Upper lobe of left lung (tissue), 6 donors: ENCODE measurements around the gene TVP23C. TPM values are rescaled to one million over a fixed set of nuclear protein-coding genes. Genes with fewer than 3 reads are reported as not detected.
A peak's percentile ranks its signal among the peaks of the same experiment; 100 is the strongest.
"Not testable (repeated sequence)": the region's sequence is repeated elsewhere in the genome, so short reads cannot be mapped to it uniquely, and the experiment has no call there.

ENCODE experiments used
- ATAC-seq, 2 donors: fragments of 200-7000 bp; cut with Tn5 transposase; one replicate each; pipeline ENCODE4 v1.9.1; 2022; ENCODE audit warnings: mild to moderate bottlenecking in 2 of 2, moderate library complexity in 2 of 2; ENCODE audit not compliant: low FRiP score in 2 of 2
- DNase-seq, 2 donors: peaks; one replicate each; pipeline ENCODE4 v3.0.0-alpha.2; 2019 to 2020
- H3K27ac ChIP-seq, 4 donors: fragments of 200-600 bp; sonication (generic); one replicate each; pipeline ENCODE4 v1.5.1; 2016 to 2019
- H3K27me3 ChIP-seq, 4 donors: fragments of 200-600 bp; sonication (generic); one replicate each; pipeline ENCODE4 v1.5.1; 2017 to 2019
- H3K36me3 ChIP-seq, 4 donors: fragments of 200-600 bp; sonication (generic); one replicate each; pipeline ENCODE4 v1.5.1; 2016 to 2019
- H3K4me1 ChIP-seq, 4 donors: fragments of 200-600 bp; sonication (generic); one replicate each; pipeline ENCODE4 v1.5.1; 2018 to 2019
- H3K4me3 ChIP-seq, 4 donors: fragments of 200-600 bp; sonication (generic); one replicate each; pipeline ENCODE4 v1.5.1; 2017 to 2019; ENCODE audit warnings: mild to moderate bottlenecking in 2 of 4, moderate library complexity in 1 of 4
- H3K9me3 ChIP-seq, 4 donors: fragments of 200-600 bp; sonication (generic); one replicate each; pipeline ENCODE4 v1.5.1; 2018 to 2019
- EP300 ChIP-seq, 4 donors: sonication (generic); formaldehyde crosslinking; IDR thresholded peaks; one replicate each; pipeline ENCODE4 v1.5.1; 2017; ENCODE audit warnings: antibody characterized with exemption in 4 of 4, control low read depth in 2 of 4
- POLR2A ChIP-seq, 4 donors: fragments of 450-650 bp; IDR thresholded peaks; one replicate each; pipeline ENCODE4 v1.5.1; 2016 to 2017; ENCODE audit warnings: antibody characterized with exemption in 4 of 4, mild to moderate bottlenecking in 2 of 4
- POLR2AphosphoS5 ChIP-seq, 2 donors: sonication (generic); formaldehyde crosslinking; IDR thresholded peaks; one replicate each; pipeline ENCODE4 v1.5.1; 2017; ENCODE audit warnings: antibody characterized with exemption in 2 of 2
- WGBS, 2 donors: methylation state at CpG; one replicate each; pipeline ENCODE4 v1.1.5; 2017 to 2018; 5-methylcytosine and 5-hydroxymethylcytosine counted together
- total RNA-seq, 6 donors: library from RNA; depleted of rRNA in 4 of 6; stranded (reverse); fragments of >200 nt in 4 of 6; gene quantifications; one replicate each; pipeline versions ENCODE4 v1.1.0 to v1.2.1, GENCODE V29; 2016 to 2021
- TF ChIP-seq, protein P1 (sequence below), 6 experiments: fragments of 450-650 bp in 4 of 6; fragments of 200-600 bp in 2 of 6; sonication (generic) in 2 of 6; IDR thresholded peaks; one replicate each; pipeline ENCODE4 v1.5.1; 2016 to 2019; ENCODE audit warnings: antibody characterized with exemption in 6 of 6
- donor health status: DM: no; HTN: no; CAD: no; lungs with moderate emphysema.
- donor health status: DM: no; HTN: yes; CAD: no; lungs with severe emphysema.

The TVP23C gene
- total RNA-seq, 6 donors from 2014 or later: 15.3 to 54.0 (median 17.4) TPM

DNA sequence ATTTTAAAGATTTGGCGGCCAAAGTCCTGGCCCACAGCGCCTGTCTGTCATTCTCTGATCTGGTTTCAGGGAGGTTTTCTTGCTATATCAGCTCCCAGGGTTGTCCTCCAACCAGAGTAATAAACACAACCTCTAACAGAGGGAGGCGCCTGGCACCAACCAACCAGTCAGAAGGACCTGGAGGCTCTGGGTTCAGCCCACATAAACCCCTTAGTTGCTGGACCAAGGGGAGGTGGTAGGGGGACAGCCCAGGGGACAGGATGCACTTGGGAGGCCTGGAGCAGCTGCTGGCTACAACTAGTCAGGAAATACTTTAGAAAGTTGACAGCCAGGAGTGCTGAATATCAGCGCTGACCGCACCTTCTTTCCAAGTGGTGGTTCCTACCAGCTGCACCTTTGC is 54.2 kb downstream of the TVP23C start:
- ATAC-seq (no peak), DNase-seq (no peak)
- 84 to 87% methylated on average over 5 of the region's 5 CpGs for WGBS, 2 donors
- no peaks in the 10 kb centered on the region for H3K27me3 ChIP-seq
- TF ChIP-seq, protein P1, sequence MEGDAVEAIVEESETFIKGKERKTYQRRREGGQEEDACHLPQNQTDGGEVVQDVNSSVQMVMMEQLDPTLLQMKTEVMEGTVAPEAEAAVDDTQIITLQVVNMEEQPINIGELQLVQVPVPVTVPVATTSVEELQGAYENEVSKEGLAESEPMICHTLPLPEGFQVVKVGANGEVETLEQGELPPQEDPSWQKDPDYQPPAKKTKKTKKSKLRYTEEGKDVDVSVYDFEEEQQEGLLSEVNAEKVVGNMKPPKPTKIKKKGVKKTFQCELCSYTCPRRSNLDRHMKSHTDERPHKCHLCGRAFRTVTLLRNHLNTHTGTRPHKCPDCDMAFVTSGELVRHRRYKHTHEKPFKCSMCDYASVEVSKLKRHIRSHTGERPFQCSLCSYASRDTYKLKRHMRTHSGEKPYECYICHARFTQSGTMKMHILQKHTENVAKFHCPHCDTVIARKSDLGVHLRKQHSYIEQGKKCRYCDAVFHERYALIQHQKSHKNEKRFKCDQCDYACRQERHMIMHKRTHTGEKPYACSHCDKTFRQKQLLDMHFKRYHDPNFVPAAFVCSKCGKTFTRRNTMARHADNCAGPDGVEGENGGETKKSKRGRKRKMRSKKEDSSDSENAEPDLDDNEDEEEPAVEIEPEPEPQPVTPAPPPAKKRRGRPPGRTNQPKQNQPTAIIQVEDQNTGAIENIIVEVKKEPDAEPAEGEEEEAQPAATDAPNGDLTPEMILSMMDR (IDR thresholded peaks at IDR 0.05): no peak
- TF ChIP-seq POLR2AphosphoS5 (IDR thresholded peaks at IDR 0.05): no peak
- TF ChIP-seq EP300 (IDR thresholded peaks at IDR 0.05): no peak
- TF ChIP-seq POLR2A (IDR thresholded peaks at IDR 0.05): no peak
- no peaks in the 10 kb centered on the region for H3K9me3 ChIP-seq
- H3K27ac ChIP-seq: peak overlapping the region in 1 of 4 donors; percentile 27
- H3K4me1 ChIP-seq: peaks cover 0 to 8% (median 7%) of the 10 kb centered on the region in 4 donors
- H3K4me3 ChIP-seq: no peak overlapping the region
- H3K36me3 ChIP-seq: peaks cover 0 to 4% (median 0%) of the 10 kb centered on the region in 4 donors

DNA sequence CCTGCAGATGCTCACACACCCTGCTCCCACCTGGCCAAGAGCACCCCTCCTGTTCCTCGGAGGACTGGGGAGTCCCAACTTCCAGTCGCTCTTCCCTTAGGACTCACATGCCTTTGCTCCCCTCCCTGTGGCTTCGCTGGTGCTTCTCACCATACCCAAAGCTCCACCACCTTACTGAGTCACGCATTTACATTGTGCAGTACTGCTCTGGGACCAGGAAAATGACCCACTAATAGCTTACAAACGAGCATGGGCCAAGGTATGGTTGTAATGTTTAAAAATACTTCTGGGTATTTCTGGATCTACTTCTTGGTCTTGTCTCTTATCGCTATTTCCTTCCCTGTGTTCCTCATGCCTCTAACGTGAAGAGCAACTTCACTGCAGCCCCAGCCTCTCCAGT is 54.8 kb downstream of the TVP23C start:
- H3K9me3 ChIP-seq: no peaks in the 10 kb centered on the region
- H3K4me3 ChIP-seq: no peak overlapping the region
- peaks cover 0 to 4% (median 0%) of the 10 kb centered on the region in 4 donors for H3K36me3 ChIP-seq
- no peak overlapping the region for H3K27ac ChIP-seq
- TF ChIP-seq POLR2A (IDR thresholded peaks at IDR 0.05) (no peak), POLR2AphosphoS5 (IDR thresholded peaks at IDR 0.05) (no peak), EP300 (IDR thresholded peaks at IDR 0.05) (no peak)
- TF ChIP-seq, protein P1 (IDR thresholded peaks at IDR 0.05): no peak
- no peak for ATAC-seq
- H3K27me3 ChIP-seq: no peaks in the 10 kb centered on the region
- WGBS, 2 donors: 72 to 74% methylated on average over 7 of the region's 7 CpGs
- peaks cover 0 to 2% (median 1%) of the 10 kb centered on the region in 4 donors for H3K4me1 ChIP-seq
- DNase-seq: no peak

DNA sequence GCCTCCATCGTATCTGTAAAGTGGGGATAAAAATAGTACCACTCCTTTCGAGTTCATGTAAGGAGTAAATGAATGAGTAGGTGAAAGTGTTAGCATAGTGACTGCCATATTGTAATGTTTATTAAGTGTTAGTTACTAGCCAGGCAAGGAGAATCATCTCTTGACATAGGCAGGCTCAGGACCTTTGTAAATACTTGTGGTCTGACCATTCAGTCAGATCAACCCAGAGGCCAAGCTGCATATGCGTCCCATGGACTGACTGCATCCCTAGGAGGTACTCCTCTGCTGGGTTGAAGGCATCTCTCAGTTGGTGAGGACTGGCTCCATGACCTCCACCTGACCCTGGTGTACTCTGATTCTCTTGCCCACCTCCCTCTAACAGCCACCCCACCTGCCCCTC is 55.4 kb downstream of the TVP23C start:
- H3K27ac ChIP-seq: no peak overlapping the region
- H3K27me3 ChIP-seq: no peaks in the 10 kb centered on the region
- peaks cover 0 to 5% (median 3%) of the 10 kb centered on the region in 4 donors for H3K4me1 ChIP-seq
- H3K36me3 ChIP-seq: peaks cover 0 to 4% (median 0%) of the 10 kb centered on the region in 4 donors
- H3K4me3 ChIP-seq: no peak overlapping the region
- no peak for ATAC-seq
- WGBS, 2 donors: 77 to 79% methylated on average over 2 to 3 of the region's 3 CpGs
- DNase-seq: no peak
- no peaks in the 10 kb centered on the region for H3K9me3 ChIP-seq
- TF ChIP-seq POLR2A (IDR thresholded peaks at IDR 0.05) (no peak), POLR2AphosphoS5 (IDR thresholded peaks at IDR 0.05) (no peak), EP300 (IDR thresholded peaks at IDR 0.05) (no peak)
- TF ChIP-seq, protein P1 (IDR thresholded peaks at IDR 0.05): no peak

DNA sequence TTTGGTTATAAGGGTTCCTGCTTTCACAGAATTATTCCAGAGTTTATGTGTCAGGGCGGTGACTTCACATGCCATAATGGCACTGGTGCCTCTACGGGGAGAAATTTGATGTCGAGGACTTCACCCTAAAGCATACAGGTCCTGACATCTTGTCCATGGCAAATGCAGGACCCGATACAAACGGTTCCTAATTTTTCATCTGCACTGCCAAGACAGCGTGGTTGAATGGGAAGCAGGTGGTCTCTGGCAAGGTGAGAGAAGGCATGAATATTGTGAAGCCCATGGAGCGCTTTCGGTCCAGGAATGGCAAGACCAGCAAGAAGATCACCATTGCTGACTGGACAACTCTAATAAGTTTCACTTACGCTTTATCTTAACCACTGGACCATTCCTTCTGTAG is 56.3 kb downstream of the TVP23C start:
- WGBS, 2 donors: 97 to 100% methylated on average over 9 of the region's 9 CpGs
- H3K4me1 ChIP-seq: peaks cover 0 to 14% (median 7%) of the 10 kb centered on the region in 4 donors
- H3K9me3 ChIP-seq: no peaks in the 10 kb centered on the region
- H3K27me3 ChIP-seq: no peaks in the 10 kb centered on the region
- ATAC-seq (no peak), DNase-seq (no peak)
- no peak overlapping the region for H3K27ac ChIP-seq
- TF ChIP-seq EP300 (IDR thresholded peaks at IDR 0.05) (no peak), POLR2A (IDR thresholded peaks at IDR 0.05) (no peak), POLR2AphosphoS5 (IDR thresholded peaks at IDR 0.05) (no peak)
- TF ChIP-seq, protein P1 (IDR thresholded peaks at IDR 0.05): no peak
- H3K4me3 ChIP-seq: no peak overlapping the region
- peaks cover 0 to 4% (median 0%) of the 10 kb centered on the region in 4 donors for H3K36me3 ChIP-seq

DNA sequence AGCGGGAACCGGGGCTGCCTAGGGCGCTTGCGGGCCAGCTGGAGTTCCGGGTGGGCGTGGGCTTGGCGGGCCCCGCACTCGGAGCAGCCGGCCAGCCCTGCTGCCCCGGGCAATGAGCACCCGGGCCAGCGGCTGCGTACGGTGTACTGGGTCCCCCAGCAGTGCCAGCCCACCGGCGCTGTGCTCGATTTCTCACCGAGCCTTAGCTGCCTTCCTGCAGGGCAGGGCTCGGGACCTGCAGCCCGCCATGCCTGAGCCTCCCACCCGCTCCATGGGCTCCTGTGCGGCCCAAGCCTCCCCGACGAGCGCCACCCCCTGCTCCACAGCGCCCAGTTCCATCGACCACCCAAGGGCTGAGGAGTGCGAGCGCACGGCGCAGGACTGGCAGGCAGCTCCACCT is 57.6 kb downstream of the TVP23C start:
- not testable (repeated sequence) for H3K9me3 ChIP-seq, H3K27me3 ChIP-seq, ATAC-seq, H3K27ac ChIP-seq, H3K4me3 ChIP-seq, H3K36me3 ChIP-seq
- DNase-seq: peak in 1 of 2 donors; percentile 76
- peaks cover 0 to 19% (median 9%) of the 10 kb centered on the region in 4 donors for H3K4me1 ChIP-seq
- whole genome bisulfite sequencing, 2 donors: 92 to 93% methylated on average over 3 to 18 of the region's 32 CpGs
